HEK293 (cell line): ENCODE data around the gene MAGI2.

Source experiments
- CTCF ChIA-PET: fragments of 350-600 bp; formaldehyde crosslinking; extraction: SDS; loops from one replicate; lab custom pipeline; 2021; ENCODE audit warnings: antibody characterized with exemption; lab: Yijun Ruan, JAX
- POLR2A ChIA-PET: fragments of 300-600 bp; formaldehyde crosslinking; extraction: SDS; loops from one replicate; lab custom pipeline; 2020; ENCODE audit warnings: antibody characterized with exemption, inconsistent platforms; lab: Yijun Ruan, JAX
- H3K27ac ChIP-seq: fragments of 200-500 bp; sonication (Bioruptor generic); 2 replicates; pipeline ENCODE4 v1.5.1; 2014; ENCODE audit warnings: low read depth, low read length, control low read depth, inconsistent platforms; ENCODE audit errors: extremely low read depth
- H3K36me3 ChIP-seq, 2 experiments: fragments of 200-500 bp in 1 of 2; sonication (Bioruptor generic) in 1 of 2; 1 replicate in 1 of 2; 2 replicates in 1 of 2; pipeline ENCODE4 v1.5.1; 2014 to 2017; ENCODE audit warnings: inconsistent platforms in 2 of 2, low read length in 2 of 2; ENCODE audit not compliant: control insufficient read depth in 2 of 2, insufficient read depth in 1 of 2
- H3K4me1 ChIP-seq: fragments of 200-500 bp; sonication (Bioruptor generic); 2 replicates; pipeline ENCODE4 v1.5.1; 2014; ENCODE audit warnings: mild to moderate bottlenecking, low read length, inconsistent platforms; ENCODE audit not compliant: control insufficient read depth, insufficient read depth
- H3K4me3 ChIP-seq: 2 replicates; pipeline ENCODE4 v1.5.1; 2011; ENCODE audit warnings: low read depth, mild to moderate bottlenecking, control low read depth, low read length, moderate library complexity
- H3K9me3 ChIP-seq: fragments of 200-500 bp; sonication (Bioruptor generic); 2 replicates; pipeline ENCODE4 v1.5.1; 2014; ENCODE audit warnings: low read depth, low read length, inconsistent platforms; ENCODE audit not compliant: control insufficient read depth, insufficient read depth
- HOXC10 ChIP-seq: sonication (generic); formaldehyde crosslinking; IDR thresholded peaks from 2 replicates; pipeline ENCODE4 v1.8.1; 2023; ENCODE audit warnings: mild to moderate bottlenecking, missing genetic modification reagents
- KLF10 ChIP-seq: fragments of 450-650 bp; IDR thresholded peaks from 2 replicates; pipeline ENCODE4 v1.5.1; 2018; ENCODE audit warnings: missing biosample characterization, mild to moderate bottlenecking, missing genetic modification characterization
- KLF16 ChIP-seq: fragments of 450-650 bp; formaldehyde crosslinking; IDR thresholded peaks from 2 replicates; pipeline ENCODE4 v1.5.1; 2017; ENCODE audit warnings: missing biosample characterization, missing genetic modification characterization
- MYNN ChIP-seq: fragments of 450-650 bp; formaldehyde crosslinking; IDR thresholded peaks from 2 replicates; pipeline ENCODE4 v1.5.1; 2016; ENCODE audit warnings: missing biosample characterization, missing genetic modification characterization, borderline replicate concordance
- ZBTB21 ChIP-seq: fragments of 450-650 bp; formaldehyde crosslinking; IDR thresholded peaks from 2 replicates; pipeline ENCODE4 v1.5.1; 2017; ENCODE audit warnings: missing biosample characterization, missing genetic modification characterization
- ZFP3 ChIP-seq: fragments of 450-650 bp; formaldehyde crosslinking; IDR thresholded peaks from 2 replicates; pipeline ENCODE4 v1.5.1; 2016; ENCODE audit warnings: low read depth, missing biosample characterization, missing genetic modification characterization
- ZNF114 ChIP-seq: fragments of 450-650 bp; formaldehyde crosslinking; IDR thresholded peaks from 2 replicates; pipeline ENCODE4 v1.5.0; 2017; ENCODE audit warnings: missing biosample characterization, missing genetic modification characterization
- ZNF394 ChIP-seq: fragments of 450-650 bp; formaldehyde crosslinking; IDR thresholded peaks from 2 replicates; pipeline ENCODE4 v1.5.1; 2016; ENCODE audit warnings: missing biosample characterization, missing genetic modification characterization, mild to moderate bottlenecking, moderate library complexity, borderline replicate concordance
- ZNF596 ChIP-seq: fragments of 450-650 bp; IDR thresholded peaks from 2 replicates; pipeline ENCODE4 v1.5.0; 2018; ENCODE audit warnings: missing biosample characterization, mild to moderate bottlenecking, missing genetic modification characterization, moderate library complexity
- ZNF660 ChIP-seq: fragments of 450-650 bp; IDR thresholded peaks from 2 replicates; pipeline ENCODE4 v1.5.1; 2018; ENCODE audit warnings: missing biosample characterization, mild to moderate bottlenecking, missing genetic modification characterization
- ZNF707 ChIP-seq: fragments of 450-650 bp; formaldehyde crosslinking; IDR thresholded peaks from 2 replicates; pipeline ENCODE4 v1.5.1; 2016; ENCODE audit warnings: missing biosample characterization, missing genetic modification characterization
- TF ChIP-seq, protein P1 (sequence below): fragments of 450-650 bp; formaldehyde crosslinking; IDR thresholded peaks from 2 replicates; pipeline ENCODE4 v1.5.1; 2016; ENCODE audit warnings: missing biosample characterization, missing genetic modification characterization, borderline replicate concordance
- TF ChIP-seq, protein P2 (sequence below): fragments of 450-650 bp; IDR thresholded peaks from 2 replicates; pipeline ENCODE4 v1.5.1; 2018; ENCODE audit warnings: missing biosample characterization, missing genetic modification characterization
- TF ChIP-seq, protein P3 (sequence below): fragments of 450-650 bp; formaldehyde crosslinking; IDR thresholded peaks from 2 replicates; pipeline ENCODE4 v1.5.1; 2016; ENCODE audit warnings: missing biosample characterization, missing genetic modification characterization, borderline replicate concordance
- TF ChIP-seq, protein P4 (sequence below): fragments of 450-650 bp; formaldehyde crosslinking; IDR thresholded peaks from 2 replicates; pipeline ENCODE4 v1.5.1; 2017; ENCODE audit warnings: missing biosample characterization, missing genetic modification characterization
- TF ChIP-seq, protein P5 (sequence below): fragments of 450-650 bp; formaldehyde crosslinking; IDR thresholded peaks from 2 replicates; pipeline ENCODE4 v1.5.1; 2016; ENCODE audit warnings: missing biosample characterization, missing genetic modification characterization
- TF ChIP-seq, protein P6 (sequence below): fragments of 450-650 bp; formaldehyde crosslinking; IDR thresholded peaks from 2 replicates; pipeline ENCODE4 v1.5.1; 2016; ENCODE audit warnings: missing biosample characterization, missing genetic modification characterization

Gene MAGI2

DNA sequence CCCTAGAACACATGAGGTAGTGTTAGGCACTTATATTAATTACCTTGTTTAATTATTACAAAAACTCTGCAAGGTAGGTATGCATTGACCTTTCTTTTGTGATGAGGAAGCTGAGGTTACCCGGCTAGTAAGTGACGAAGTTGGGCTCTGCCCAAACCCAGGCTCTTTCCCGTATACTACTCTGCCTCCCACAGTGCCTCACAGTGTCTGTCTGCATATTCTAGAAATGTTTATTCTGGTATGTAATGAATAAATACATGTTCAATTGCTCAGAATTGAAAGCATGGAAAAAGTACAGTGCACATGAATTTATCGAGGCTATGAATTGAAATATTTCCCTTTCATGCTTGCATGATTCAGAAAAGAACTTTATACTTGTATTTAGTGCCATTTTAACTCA is 1350.0 kb downstream of the MAGI2 start:
- Histone ChIP-seq H3K4me3 (no peak overlapping the region), H3K4me1 (no peaks in the 10 kb centered on the region), H3K27ac (no peak overlapping the region), H3K36me3 (no peaks in the 10 kb centered on the region), H3K9me3 (no peaks in the 10 kb centered on the region)
- ChIA-PET POLR2A (no interaction called here), CTCF (no interaction called here)
- TF ChIP-seq ZNF707 (tag by site-specific recombination) = no peak
- TF ChIP-seq ZFP3 (tag by site-specific recombination) = no peak
- TF ChIP-seq ZNF114 (tag by site-specific recombination) = no peak
- no peak for TF ChIP-seq ZNF394 (tag by site-specific recombination)
- TF ChIP-seq, protein P1, sequence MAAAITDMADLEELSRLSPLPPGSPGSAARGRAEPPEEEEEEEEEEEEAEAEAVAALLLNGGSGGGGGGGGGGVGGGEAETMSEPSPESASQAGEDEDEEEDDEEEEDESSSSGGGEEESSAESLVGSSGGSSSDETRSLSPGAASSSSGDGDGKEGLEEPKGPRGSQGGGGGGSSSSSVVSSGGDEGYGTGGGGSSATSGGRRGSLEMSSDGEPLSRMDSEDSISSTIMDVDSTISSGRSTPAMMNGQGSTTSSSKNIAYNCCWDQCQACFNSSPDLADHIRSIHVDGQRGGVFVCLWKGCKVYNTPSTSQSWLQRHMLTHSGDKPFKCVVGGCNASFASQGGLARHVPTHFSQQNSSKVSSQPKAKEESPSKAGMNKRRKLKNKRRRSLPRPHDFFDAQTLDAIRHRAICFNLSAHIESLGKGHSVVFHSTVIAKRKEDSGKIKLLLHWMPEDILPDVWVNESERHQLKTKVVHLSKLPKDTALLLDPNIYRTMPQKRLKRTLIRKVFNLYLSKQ (tag by site-specific recombination) = no peak
- TF ChIP-seq, protein P2, sequence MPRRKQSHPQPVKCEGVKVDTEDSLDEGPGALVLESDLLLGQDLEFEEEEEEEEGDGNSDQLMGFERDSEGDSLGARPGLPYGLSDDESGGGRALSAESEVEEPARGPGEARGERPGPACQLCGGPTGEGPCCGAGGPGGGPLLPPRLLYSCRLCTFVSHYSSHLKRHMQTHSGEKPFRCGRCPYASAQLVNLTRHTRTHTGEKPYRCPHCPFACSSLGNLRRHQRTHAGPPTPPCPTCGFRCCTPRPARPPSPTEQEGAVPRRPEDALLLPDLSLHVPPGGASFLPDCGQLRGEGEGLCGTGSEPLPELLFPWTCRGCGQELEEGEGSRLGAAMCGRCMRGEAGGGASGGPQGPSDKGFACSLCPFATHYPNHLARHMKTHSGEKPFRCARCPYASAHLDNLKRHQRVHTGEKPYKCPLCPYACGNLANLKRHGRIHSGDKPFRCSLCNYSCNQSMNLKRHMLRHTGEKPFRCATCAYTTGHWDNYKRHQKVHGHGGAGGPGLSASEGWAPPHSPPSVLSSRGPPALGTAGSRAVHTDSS = no peak
- TF ChIP-seq, protein P3, sequence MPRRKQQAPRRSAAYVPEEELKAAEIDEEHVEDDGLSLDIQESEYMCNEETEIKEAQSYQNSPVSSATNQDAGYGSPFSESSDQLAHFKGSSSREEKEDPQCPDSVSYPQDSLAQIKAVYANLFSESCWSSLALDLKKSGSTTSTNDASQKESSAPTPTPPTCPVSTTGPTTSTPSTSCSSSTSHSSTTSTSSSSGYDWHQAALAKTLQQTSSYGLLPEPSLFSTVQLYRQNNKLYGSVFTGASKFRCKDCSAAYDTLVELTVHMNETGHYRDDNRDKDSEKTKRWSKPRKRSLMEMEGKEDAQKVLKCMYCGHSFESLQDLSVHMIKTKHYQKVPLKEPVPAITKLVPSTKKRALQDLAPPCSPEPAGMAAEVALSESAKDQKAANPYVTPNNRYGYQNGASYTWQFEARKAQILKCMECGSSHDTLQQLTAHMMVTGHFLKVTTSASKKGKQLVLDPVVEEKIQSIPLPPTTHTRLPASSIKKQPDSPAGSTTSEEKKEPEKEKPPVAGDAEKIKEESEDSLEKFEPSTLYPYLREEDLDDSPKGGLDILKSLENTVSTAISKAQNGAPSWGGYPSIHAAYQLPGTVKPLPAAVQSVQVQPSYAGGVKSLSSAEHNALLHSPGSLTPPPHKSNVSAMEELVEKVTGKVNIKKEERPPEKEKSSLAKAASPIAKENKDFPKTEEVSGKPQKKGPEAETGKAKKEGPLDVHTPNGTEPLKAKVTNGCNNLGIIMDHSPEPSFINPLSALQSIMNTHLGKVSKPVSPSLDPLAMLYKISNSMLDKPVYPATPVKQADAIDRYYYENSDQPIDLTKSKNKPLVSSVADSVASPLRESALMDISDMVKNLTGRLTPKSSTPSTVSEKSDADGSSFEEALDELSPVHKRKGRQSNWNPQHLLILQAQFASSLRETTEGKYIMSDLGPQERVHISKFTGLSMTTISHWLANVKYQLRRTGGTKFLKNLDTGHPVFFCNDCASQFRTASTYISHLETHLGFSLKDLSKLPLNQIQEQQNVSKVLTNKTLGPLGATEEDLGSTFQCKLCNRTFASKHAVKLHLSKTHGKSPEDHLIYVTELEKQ = no peak
- no peak for TF ChIP-seq ZBTB21 (tag by site-specific recombination)
- TF ChIP-seq ZNF660 (tag by site-specific recombination) = no peak
- no peak for TF ChIP-seq MYNN (tag by site-specific recombination)
- TF ChIP-seq KLF16 (tag by site-specific recombination) = no peak
- TF ChIP-seq, protein P4, sequence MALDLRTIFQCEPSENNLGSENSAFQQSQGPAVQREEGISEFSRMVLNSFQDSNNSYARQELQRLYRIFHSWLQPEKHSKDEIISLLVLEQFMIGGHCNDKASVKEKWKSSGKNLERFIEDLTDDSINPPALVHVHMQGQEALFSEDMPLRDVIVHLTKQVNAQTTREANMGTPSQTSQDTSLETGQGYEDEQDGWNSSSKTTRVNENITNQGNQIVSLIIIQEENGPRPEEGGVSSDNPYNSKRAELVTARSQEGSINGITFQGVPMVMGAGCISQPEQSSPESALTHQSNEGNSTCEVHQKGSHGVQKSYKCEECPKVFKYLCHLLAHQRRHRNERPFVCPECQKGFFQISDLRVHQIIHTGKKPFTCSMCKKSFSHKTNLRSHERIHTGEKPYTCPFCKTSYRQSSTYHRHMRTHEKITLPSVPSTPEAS (tag by site-specific recombination) = no peak
- no peak for TF ChIP-seq HOXC10 (CRISPR knock-in tag)
- TF ChIP-seq, protein P5, sequence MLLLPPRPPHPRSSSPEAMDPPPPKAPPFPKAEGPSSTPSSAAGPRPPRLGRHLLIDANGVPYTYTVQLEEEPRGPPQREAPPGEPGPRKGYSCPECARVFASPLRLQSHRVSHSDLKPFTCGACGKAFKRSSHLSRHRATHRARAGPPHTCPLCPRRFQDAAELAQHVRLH = no peak
- TF ChIP-seq KLF10 (tag by site-specific recombination) = no peak
- TF ChIP-seq, protein P6, sequence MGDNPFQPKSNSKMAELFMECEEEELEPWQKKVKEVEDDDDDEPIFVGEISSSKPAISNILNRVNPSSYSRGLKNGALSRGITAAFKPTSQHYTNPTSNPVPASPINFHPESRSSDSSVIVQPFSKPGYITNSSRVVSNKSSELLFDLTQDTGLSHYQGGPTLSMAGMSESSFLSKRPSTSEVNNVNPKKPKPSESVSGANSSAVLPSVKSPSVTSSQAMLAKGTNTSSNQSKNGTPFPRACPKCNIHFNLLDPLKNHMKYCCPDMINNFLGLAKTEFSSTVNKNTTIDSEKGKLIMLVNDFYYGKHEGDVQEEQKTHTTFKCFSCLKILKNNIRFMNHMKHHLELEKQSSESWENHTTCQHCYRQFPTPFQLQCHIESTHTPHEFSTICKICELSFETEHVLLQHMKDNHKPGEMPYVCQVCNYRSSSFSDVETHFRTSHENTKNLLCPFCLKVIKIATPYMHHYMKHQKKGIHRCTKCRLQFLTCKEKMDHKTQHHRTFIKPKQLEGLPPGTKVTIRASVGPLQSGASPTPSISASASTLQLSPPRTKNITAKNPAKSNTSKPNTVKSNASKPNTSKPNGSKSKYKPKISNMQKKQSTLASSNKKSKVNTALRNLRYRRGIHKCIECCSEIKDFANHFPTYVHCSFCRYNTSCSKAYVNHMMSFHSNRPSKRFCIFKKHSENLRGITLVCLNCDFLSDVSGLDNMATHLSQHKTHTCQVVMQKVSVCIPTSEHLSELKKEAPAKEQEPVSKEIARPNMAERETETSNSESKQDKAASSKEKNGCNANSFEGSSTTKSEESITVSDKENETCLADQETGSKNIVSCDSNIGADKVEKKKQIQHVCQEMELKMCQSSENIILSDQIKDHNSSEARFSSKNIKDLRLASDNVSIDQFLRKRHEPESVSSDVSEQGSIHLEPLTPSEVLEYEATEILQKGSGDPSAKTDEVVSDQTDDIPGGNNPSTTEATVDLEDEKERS (tag by site-specific recombination) = no peak
- no peak for TF ChIP-seq ZNF596 (tag by site-specific recombination)
